ENCODE results near the gene TNRC6C. TPM values are rescaled to one million over a fixed set of nuclear protein-coding genes. Genes with fewer than 3 reads are reported as not detected.
"Not testable (repeated sequence)": the region's sequence is repeated elsewhere in the genome, so short reads cannot be mapped to it uniquely, and the experiment has no call there.

The TNRC6C gene
- polyA plus RNA-seq, 1 donor: 17.1 TPM

GRCh38 chr17:78082355-78082872, 123.9 kb downstream of the TNRC6C start:
- not testable (repeated sequence) for DNase-seq

- no peak for DNase-seq
These were observed 124.5 kb downstream of the TNRC6C start for GRCh38 chr17:78082988-78083387.

GRCh38 chr17:78086740-78087139, 128.2 kb downstream of the TNRC6C start:
- DNase-seq: no peak

GRCh38 chr17:78088529-78088928, 130.0 kb downstream of the TNRC6C start:
- DNase-seq: no peak

GRCh38 chr17:78089576-78090281, 131.2 kb downstream of the TNRC6C start:
- no peak for DNase-seq

GRCh38 chr17:78092794-78093324, 134.4 kb downstream of the TNRC6C start:
- DNase-seq: no peak

- no peak for DNase-seq
These were observed 136.5 kb downstream of the TNRC6C start for GRCh38 chr17:78095035-78095434.

- DNase-seq: no peak
These were observed 137.6 kb downstream of the TNRC6C start for GRCh38 chr17:78096093-78096492.

GRCh38 chr17:78101112-78101511, 142.6 kb downstream of the TNRC6C start:
- no peak for DNase-seq

- DNase-seq: no peak
These were observed 143.0 kb downstream of the TNRC6C start for GRCh38 chr17:78101542-78101941.

GRCh38 chr17:78103311-78103710, 144.8 kb downstream of the TNRC6C start:
- no peak for DNase-seq

- no peak for DNase-seq
These were observed 146.0 kb downstream of the TNRC6C start for GRCh38 chr17:78104540-78104941.

GRCh38 chr17:78105101-78105500, 146.6 kb downstream of the TNRC6C start:
- DNase-seq: no peak

GRCh38 chr17:78105551-78105950, 147.0 kb downstream of the TNRC6C start:
- no peak for DNase-seq

GRCh38 chr17:78106211-78106610, 147.7 kb downstream of the TNRC6C start:
- DNase-seq: no peak

- DNase-seq: no peak
These were observed 149.0 kb downstream of the TNRC6C start for GRCh38 chr17:78107457-78107856.

GRCh38 chr17:78107976-78108725, 149.6 kb downstream of the TNRC6C start:
- no peak for DNase-seq

GRCh38 chr17:78108726-78109488, 150.4 kb downstream of the TNRC6C start:
- no peak for DNase-seq

GRCh38 chr17:78109489-78109761, 150.9 kb downstream of the TNRC6C start:
- DNase-seq: no peak

- no peak for DNase-seq
These were observed 152.0 kb downstream of the TNRC6C start for GRCh38 chr17:78110363-78111015.

- DNase-seq: no peak
These were observed 152.7 kb downstream of the TNRC6C start for GRCh38 chr17:78111016-78111726.

Measured in left kidney (tissue), 2 donors.